Muscle of back (tissue), 13 donors: Measurements from ENCODE around the gene NAXD. TPM values are rescaled to one million over a fixed set of nuclear protein-coding genes. Genes with fewer than 3 reads are reported as not detected.
"Not testable (repeated sequence)": the region's sequence is repeated elsewhere in the genome, so short reads cannot be mapped to it uniquely, and the experiment has no call there.

Experiments
- DNase-seq, 3 donors: peaks; one replicate each; pipeline versions ENCODE4 v3.0.0 to v3.0.0-alpha.2; 2013
- long read RNA-seq, 9 donors: transcript quantifications; one replicate each; lab custom pipeline, GENCODE V29; 2026
- polyA plus RNA-seq, 10 donors: library from polyadenylated mRNA; unstranded; fragments of 120-200 nt; gene quantifications; one replicate each; pipeline ENCODE4 v1.2.1, GENCODE V29; 2013; ENCODE audit not compliant: insufficient read length in 10 of 10

The NAXD gene
- polyA plus RNA-seq = 10 to 100 TPM; 24.3 to 30.1 (median 27.2) TPM
- long read RNA-seq, donor 1, partial matches to known transcripts = 0 of 1 reads
- long read RNA-seq, donor 1, other reads (novel, unspliced or antisense) = 0 of 1 reads
- long read RNA-seq, donor 2, partial matches to known transcripts = 0 of 1 reads
- long read RNA-seq, donor 2, other reads (novel, unspliced or antisense) = 0 of 1 reads
- long read RNA-seq, donor 3 = 0 reads
- long read RNA-seq, donor 4 = 0 reads
- long read RNA-seq, donor 5, partial matches to known transcripts = 8 of 9 reads
- long read RNA-seq, donor 5, other reads (novel, unspliced or antisense) = 0 of 9 reads
- long read RNA-seq, donor 6, partial matches to known transcripts = 19 of 24 reads
- long read RNA-seq, donor 6, other reads (novel, unspliced or antisense) = 5 of 24 reads
- long read RNA-seq, donor 7 = 0 reads
- long read RNA-seq, donor 8 = 0 reads
- long read RNA-seq, donor 9 = 0 reads

GRCh38 chr13:110615322-110616102 is at the start of gene NAXD:
NAXD (plus strand) TSS chr13:110615545; CDS start chr13:110615602, 57 bp downstream.
- peak; percentile 94 to 97 (median 95) for DNase-seq

DNA sequence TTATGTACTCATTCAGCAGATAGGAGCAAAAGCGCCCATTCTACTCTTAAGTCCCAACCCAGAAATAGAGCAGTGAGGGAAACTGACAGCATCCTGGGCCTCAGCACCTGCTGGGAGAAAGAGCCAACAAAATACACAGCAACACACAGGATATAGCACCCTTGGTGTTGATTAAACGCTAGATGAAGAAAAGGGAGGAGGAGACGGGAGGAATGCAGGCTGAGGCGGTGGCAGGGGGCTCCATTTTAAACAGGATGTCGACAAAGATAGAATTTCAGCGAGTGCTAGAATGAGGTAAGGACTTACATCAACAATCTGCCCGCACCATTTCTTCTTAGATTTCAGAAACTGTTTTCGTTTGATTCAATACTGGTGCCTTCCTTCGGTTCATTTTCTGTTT is 49.2 kb upstream of the NAXD start:
- DNase-seq = no peak

GRCh38 chr13:110568612-110569011 is 46.7 kb upstream of the NAXD start:
- no peak for DNase-seq

DNA sequence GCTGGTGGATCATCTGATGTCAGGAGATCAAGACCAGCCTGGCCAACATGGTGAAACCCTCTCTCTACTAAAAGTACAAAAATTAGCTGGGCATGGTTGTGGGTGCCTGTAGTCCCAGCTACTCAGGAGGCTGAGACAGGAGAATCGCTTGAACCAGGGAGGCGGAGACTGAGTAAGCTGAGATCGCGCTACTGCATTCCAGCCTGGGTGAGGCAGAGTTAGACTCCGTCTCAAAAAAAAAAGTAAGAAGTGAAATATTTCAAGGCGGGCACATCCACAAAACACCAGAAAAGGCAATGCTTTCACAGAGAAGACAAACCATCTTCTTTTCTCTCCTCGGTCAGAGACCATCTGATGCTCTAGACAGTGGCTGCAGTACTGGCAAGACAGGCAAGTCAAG is 45.4 kb upstream of the NAXD start:
- DNase-seq = not testable (repeated sequence)

DNA sequence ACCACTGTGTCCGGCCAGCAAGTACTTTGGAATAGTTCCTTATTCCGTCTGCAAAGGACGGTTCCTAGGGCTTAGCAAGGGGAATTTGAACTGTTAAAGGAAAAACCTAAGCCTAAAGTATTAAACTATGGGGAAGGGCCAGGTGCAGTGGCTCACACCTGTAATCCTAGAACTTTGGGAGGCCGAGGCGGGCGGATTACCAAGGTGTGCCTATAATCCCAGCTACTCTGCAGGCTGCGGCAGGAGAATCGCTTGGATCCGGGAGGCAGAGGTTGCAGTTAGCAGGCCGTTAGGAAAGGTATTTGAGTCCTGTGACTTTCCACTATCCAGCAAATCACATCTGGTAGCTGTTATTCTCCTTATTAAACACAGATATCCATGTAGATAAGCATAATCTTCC is 44.5 kb upstream of the NAXD start:
- no peak for DNase-seq

GRCh38 chr13:110571896-110572777 is 43.2 kb upstream of the NAXD start:
- no peak for DNase-seq

DNA sequence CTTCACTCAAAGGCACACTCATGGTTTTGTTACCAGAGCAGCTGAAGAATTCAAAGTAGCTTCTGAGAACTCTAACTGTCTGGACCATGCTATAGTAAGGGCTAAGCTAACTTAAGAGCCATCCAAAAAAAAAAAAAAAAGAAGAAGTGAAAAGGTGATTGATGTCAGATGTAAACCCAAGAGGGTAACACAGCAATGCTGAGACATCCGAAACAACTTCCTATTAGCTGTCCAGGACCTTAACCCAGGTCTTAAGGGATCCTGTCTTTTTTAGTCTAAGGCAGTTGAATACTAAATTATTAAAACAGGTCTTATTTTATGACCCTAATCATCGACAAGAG is 42.6 kb upstream of the NAXD start:
- DNase-seq = no peak

GRCh38 chr13:110574161-110574560 is 41.2 kb upstream of the NAXD start:
- no peak for DNase-seq

GRCh38 chr13:110575322-110576069 is 39.8 kb upstream of the NAXD start:
- no peak for DNase-seq

DNA sequence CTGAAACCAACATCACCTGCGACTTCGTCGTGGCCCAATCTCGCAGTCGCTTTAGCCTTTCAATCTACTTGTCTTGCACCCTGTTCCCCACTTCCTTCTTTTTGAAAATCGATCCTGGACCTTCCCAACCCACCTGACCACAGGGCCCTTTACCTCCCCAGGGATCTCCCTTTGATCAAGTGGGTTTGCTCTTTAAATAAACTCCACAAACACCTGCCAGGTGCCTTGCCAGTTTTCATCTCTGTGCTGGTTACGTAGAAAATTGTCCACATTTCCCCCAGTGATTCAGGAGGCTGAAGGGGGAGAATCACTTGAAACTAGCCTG is 39.3 kb upstream of the NAXD start:
- DNase-seq = no peak

DNA sequence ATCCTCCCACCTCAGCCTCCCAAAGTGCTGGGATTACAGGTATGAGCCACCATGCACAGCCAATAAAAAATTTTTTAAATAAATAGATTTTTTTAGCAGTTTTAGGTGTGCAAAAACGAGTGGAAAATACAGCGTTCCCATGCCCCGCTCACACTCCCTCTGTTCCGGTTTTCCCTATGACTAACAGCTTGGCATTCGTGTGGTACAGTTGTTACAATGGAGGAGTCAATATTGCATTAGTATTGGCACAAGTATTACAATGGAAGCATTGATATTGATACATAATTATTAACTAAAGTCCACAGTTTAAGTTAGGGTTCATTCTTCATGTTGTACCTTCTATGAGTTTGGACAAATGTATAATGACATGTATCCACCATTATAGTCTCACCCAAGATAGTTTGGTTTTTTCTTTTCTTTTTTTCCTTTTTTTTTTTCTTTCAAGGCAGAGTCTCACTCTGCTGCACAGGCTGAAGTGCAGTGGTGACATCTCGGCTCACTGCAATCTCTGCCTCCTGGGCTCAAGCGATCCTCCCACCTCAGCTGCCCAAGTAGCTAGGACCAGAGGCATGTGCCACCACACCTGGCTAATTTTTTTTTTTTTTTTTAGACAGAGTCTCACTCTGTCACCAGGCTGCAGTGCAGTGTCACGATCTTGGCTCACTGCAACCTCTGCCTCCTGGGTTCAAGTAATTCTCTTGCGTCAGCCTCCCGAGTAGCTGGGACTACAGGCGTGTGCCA is 38.4 kb upstream of the NAXD start:
- DNase-seq = no peak

GRCh38 chr13:110578363-110578762 is 37.0 kb upstream of the NAXD start:
- DNase-seq = no peak

DNA sequence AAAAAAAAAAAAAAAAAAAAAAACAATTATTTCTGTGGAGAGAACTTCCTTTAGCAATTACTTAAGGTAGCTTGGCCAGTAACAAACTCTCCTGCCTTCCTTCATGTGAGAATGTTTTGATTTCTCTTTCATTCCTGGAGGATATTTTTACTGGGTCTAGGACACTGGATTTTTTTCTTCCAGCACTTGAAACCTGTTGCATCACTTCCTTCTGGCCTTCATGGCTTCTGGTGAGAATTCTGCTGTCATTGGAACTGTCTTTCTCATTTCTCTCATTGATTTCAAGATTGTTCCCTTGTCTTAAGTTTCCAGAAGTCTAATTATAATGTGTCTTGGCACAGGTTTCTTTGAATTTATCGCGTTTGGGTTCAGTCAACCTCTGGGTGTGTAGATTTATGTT is 34.5 kb upstream of the NAXD start:
- DNase-seq = no peak

GRCh38 chr13:110581506-110582185 is 33.7 kb upstream of the NAXD start:
- no peak for DNase-seq

DNA sequence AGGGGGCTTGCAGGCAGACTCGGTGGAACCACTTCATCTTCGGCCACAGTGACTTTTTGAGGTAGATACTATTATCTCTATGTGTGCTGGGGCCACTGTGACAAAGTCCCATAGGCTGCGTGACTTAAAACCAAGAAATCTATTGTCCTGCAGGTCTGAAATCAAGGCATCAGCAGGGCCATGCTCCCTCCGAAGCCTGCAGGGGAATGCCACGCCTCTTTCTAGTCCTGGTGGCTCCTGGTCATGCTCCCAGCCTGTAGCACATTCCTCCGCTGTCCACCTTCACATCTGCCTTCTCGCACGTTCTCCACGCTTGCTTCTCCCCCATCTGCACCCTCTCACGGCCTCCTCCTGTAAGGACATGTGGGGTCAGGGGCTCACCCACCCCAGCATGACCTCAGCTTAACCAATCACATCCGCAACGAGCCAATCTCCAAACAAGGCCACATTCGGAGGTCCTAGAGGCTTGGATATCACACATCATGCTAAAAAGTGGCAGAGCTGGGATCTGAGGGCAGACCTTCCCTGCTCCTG is 32.9 kb upstream of the NAXD start:
- no peak for DNase-seq

GRCh38 chr13:110583178-110583865 is 32.0 kb upstream of the NAXD start:
- no peak for DNase-seq

- DNase-seq = no peak
Measured at GRCh38 chr13:110589793-110590390, 25.5 kb upstream of the NAXD start.

GRCh38 chr13:110590577-110590976 is 24.8 kb upstream of the NAXD start:
- DNase-seq = no peak

GRCh38 chr13:110592665-110593064 is 22.7 kb upstream of the NAXD start:
- DNase-seq = peak in 1 of 3 donors; percentile 33
